HG03159 (cell line): ENCODE measurements around the gene IPO4.

Experiments
- ATAC-seq: cut with Tn5 transposase; IDR thresholded peaks from one replicate; pipeline ENCODE4 v1.9.1; 2021; ENCODE audit warnings: mild to moderate bottlenecking, moderate library complexity; ENCODE audit not compliant: unreplicated experiment

IPO4 gene

GRCh38 chr14:24194186-24194872 lies 5.7 kb upstream of the IPO4 start:
- ATAC-seq, result no peak

GRCh38 chr14:24192933-24193332 lies 4.3 kb upstream of the IPO4 start:
- ATAC-seq, result no peak

- ATAC-seq, result no peak
These were observed 1.8 kb upstream of the IPO4 start for GRCh38 chr14:24190416-24190815.

GRCh38 chr14:24189460-24189859 lies 844 bp upstream of the IPO4 start:
- no peak for ATAC-seq

GRCh38 chr14:24189059-24189375 lies 401 bp upstream of the IPO4 start:
- no peak for ATAC-seq

GRCh38 chr14:24187539-24187915 lies 1.1 kb downstream of the IPO4 start:
- no peak for ATAC-seq

- no peak for ATAC-seq
These were observed 1.6 kb downstream of the IPO4 start for GRCh38 chr14:24186831-24187538.

GRCh38 chr14:24185741-24186140 lies 2.9 kb downstream of the IPO4 start:
- no peak for ATAC-seq

GRCh38 chr14:24185026-24185425 lies 3.6 kb downstream of the IPO4 start:
- ATAC-seq, result no peak

- ATAC-seq, result no peak
These were observed 4.3 kb downstream of the IPO4 start for GRCh38 chr14:24184104-24184970.

GRCh38 chr14:24183014-24183481 lies 5.6 kb downstream of the IPO4 start:
- ATAC-seq, result no peak

GRCh38 chr14:24182110-24182882 lies 6.3 kb downstream of the IPO4 start:
- no peak for ATAC-seq

GRCh38 chr14:24181371-24182077 lies 7.1 kb downstream of the IPO4 start:
- no peak for ATAC-seq

GRCh38 chr14:24179961-24180796 lies 8.4 kb downstream of the IPO4 start:
- ATAC-seq, result no peak

- ATAC-seq, result no peak
These were observed 9.2 kb downstream of the IPO4 start for GRCh38 chr14:24179294-24179960.

- ATAC-seq, result no peak
These were observed 10.0 kb downstream of the IPO4 start for GRCh38 chr14:24178399-24179178.

- no peak for ATAC-seq
These were observed 10.7 kb downstream of the IPO4 start for GRCh38 chr14:24177891-24178290.
